ENCODE data around the gene ACSL5.
"Not testable (repeated sequence)": the region's sequence is repeated elsewhere in the genome, so short reads cannot be mapped to it uniquely, and the experiment has no call there.

ACSL5 gene

GRCh38 chr10:112376396-112376790, 2.5 kb downstream of the ACSL5 start:
- DNase-seq = no peak

GRCh38 chr10:112377116-112377515, 3.2 kb downstream of the ACSL5 start:
- not testable (repeated sequence) for DNase-seq

- no peak for DNase-seq
These were observed 5.8 kb downstream of the ACSL5 start for GRCh38 chr10:112379635-112380296.

- DNase-seq = no peak
These were observed 8.8 kb downstream of the ACSL5 start for GRCh38 chr10:112382515-112383235.

GRCh38 chr10:112383325-112383724, 9.4 kb downstream of the ACSL5 start:
- DNase-seq = no peak

DNA sequence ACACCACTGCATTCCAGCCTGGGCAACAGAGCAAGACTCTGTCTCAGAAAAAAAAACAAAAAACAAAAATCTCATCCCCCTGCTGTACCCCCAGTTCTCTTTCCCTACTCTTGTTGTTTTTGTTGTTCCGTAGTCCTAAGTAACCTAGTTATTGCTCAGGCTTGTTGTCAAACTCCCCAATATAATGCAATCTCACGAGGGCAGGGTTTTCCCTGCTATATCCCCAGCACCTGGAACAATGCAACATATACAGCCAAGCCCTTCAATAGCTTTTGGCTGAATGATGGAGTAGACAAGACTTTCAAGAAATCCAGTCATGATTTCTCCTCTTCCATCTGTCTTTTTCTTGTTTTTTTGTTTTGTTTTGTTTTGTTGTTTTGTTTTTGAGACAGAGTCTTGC, 10.2 kb downstream of the ACSL5 start:
- no peak for DNase-seq

DNA sequence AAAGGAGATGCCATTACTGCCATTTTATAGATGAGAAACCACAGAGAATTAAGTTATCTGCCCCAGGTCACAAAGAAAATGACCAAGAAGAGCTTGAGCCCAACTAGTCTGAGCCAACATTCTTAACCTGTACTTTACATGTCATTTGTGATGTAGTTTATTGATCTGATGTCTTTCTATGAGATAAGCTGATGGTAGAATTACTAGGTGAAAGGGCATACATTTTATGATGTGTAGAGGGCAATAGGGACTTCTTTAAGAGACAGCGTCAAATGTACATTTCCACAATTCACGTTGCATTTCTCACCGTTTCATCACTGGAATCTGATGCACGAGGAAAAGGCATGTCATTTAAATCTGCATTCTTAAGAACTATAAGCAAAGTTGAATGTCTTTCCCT, 11.3 kb downstream of the ACSL5 start:
- DNase-seq = no peak

DNA sequence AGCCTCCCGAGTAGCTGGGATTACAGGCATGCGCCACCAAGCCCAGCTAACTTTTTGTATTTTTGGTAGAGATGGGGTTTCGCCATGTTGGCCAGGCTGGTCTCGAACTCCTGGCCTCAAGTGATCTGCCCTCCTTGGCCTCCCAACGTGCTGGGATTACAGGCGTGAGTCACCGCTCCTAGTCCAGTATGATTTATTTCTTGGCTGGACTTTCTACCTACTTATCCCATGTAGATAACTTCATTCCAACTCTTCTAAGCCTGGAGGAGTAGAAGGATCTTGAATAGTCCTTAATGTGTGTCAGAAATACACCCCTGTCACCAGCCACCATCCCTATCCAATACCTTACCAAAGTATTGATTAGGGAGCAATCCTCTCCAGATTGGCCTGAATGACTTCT, 14.1 kb downstream of the ACSL5 start:
- not testable (repeated sequence) for DNase-seq

- DNase-seq = no peak
These were observed 14.6 kb downstream of the ACSL5 start for GRCh38 chr10:112388548-112388947.

GRCh38 chr10:112389271-112389822, 15.4 kb downstream of the ACSL5 start:
- DNase-seq = no peak

- no peak for DNase-seq
These were observed 16.3 kb downstream of the ACSL5 start for GRCh38 chr10:112390125-112390703.

- DNase-seq = no peak
These were observed 19.4 kb downstream of the ACSL5 start for GRCh38 chr10:112393341-112393740.

- no peak for DNase-seq
These were observed 19.9 kb downstream of the ACSL5 start for GRCh38 chr10:112393827-112394226.

DNA sequence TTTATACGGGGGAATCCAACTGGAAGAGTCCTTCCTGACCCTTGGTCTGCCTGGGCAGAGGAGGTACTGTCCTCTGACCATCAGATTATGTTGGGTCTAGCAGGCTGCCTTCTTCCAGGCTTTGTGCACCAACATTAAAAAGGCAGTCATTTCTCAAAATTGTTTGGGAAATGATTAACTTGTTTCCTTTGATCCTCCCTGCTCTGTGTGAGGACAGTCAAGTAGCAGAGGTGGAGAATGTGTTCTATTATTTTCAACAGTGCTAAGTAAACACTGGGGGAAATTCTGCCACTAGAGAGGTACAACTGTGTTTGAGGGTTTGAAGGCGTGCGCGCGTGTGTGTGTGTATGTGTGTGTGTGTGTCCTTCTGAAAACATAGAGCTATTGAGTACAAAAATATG, 20.6 kb downstream of the ACSL5 start:
- no peak for DNase-seq

- DNase-seq = no peak
These were observed 22.1 kb downstream of the ACSL5 start for GRCh38 chr10:112395809-112396530.

DNA sequence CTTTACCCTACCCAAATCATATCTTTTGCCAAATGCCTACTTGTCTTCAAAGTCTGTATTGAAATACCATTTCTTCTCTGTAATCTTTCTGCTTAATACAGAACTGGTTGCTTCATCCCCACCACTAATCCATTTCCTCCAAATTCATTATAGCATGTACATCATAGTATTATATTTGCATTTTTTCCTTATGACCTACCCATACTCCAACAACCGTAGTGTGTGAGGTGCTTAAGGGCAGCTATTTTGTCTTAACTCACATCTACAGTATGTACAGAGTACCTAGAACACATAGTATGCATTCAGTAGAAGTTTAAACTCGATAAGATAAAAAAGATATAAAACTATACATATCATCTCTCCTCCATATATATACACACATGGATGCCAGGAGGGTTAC, 23.7 kb downstream of the ACSL5 start:
- no peak for DNase-seq

- DNase-seq = no peak
These were observed 29.0 kb downstream of the ACSL5 start for GRCh38 chr10:112402917-112403316.

DNA sequence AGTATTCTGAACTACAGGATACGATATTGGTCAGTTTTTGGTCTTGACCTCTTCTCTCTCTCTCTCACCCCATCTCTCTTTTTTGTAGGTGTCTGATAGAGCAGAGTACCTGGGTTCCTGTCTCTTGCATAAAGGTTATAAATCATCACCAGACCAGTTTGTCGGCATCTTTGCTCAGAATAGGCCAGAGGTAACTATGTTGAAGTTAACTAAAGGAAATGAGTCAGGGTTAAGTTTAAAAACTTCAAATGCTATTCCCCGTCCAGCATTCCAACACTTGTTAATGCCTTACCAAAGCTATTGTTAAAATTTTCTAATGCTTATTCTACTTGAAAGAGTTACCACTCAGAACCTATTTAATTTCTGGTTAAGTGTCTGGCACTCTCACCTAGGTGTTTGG, 30.7 kb downstream of the ACSL5 start:
- no peak for DNase-seq

DNA sequence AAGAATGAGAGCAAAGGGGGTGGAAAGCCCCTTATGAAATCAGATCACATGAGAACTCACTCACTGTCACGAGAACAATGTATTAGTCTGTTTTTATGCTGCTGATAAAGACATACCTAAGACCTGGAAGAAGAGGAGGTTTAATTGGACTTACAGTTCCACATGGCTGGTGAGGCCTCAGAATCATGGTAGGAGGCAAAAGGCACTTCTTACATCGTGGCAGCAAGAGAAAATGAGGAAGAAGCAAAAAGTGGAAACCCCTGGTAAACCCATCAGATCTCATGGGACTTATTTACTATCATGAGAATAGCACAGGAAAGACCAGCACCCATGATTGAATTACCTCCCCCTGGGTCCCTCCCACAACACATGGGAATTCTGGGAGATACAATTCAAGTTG, 32.9 kb downstream of the ACSL5 start:
- not testable (repeated sequence) for DNase-seq

DNA sequence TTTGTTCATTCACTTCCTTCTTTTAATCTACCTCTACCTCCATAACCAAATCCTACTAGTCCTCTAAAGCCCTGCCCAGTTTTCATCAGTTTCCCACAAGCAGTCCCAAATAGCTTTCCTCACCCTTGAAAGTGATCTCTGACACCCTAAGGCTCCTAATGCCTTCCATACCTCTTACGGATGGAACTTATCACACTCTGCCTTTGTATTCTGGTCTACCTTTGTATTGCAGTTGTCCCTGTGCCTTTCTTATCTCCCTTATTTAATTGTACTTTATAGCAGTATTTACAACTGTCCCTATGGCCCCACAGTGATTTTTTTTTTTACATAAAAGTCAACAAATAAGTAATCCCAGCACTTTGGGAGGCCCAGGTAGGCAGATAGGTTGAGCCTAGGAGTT, 33.8 kb downstream of the ACSL5 start:
- DNase-seq = no peak

- no peak for DNase-seq
These were observed 35.4 kb downstream of the ACSL5 start for GRCh38 chr10:112409299-112409698.

- no peak for DNase-seq
These were observed 35.8 kb downstream of the ACSL5 start for GRCh38 chr10:112409755-112410154.

DNA sequence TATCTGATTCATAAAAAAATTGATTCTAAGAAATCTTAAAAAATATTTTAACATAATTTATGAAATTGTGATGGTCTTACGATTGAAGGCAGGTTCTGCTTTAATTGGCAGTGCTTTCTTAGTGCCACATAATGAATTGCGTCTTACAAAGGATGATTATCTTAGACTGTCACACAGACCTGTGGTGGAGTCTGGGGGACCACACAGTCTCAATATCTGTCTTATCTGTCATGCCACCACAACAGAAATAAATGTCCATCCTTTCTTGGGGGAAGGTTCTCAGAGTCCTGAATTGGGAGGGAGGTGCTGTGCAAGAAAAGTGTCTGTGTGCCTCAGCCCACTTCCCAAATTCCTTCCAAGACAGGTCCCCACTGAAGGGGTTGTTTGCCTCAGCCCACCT, 38.8 kb downstream of the ACSL5 start:
- no peak for DNase-seq

Measured in NCI-H2081 treated with DMSO at 0.1 percent for 48 hours (cell line).